Naive thymus-derived CD4-positive, alpha-beta T cell (primary cell): Measurements from ENCODE around the gene SLC39A11. TPM values are rescaled to one million over a fixed set of nuclear protein-coding genes. Genes with fewer than 3 reads are reported as not detected.
"Not testable (repeated sequence)": the region's sequence is repeated elsewhere in the genome, so short reads cannot be mapped to it uniquely, and the experiment has no call there.

ENCODE experiments used
- ATAC-seq: fragments of 150-1000 bp; cut with Tn5 transposase; 2 replicates; pipeline ENCODE4 v1.10.0; 2021; ENCODE audit warnings: mild to moderate bottlenecking, moderate library complexity
- CTCF ChIA-PET: fragments of 350-600 bp; sonication (Branson Sonifier 250); formaldehyde crosslinking; loops from one replicate; lab custom pipeline; 2021; ENCODE audit warnings: antibody characterized with exemption; lab: Charles Lee
- POLR2A ChIA-PET: fragments of 350-600 bp; sonication (Branson Sonifier 250); formaldehyde crosslinking; loops from one replicate; lab custom pipeline; 2021; ENCODE audit warnings: antibody characterized with exemption, inconsistent platforms; lab: Charles Lee
- DNase-seq, 9 donors: peaks; one replicate each; pipeline versions ENCODE4 v3.0.0 to v3.0.0-alpha.2; 2020 to 2022; ENCODE audit warnings: mixed read lengths in 1 of 9
- H3K27ac ChIP-seq: one replicate; pipeline ENCODE4 v1.7.0; 2013; ENCODE audit warnings: mild to moderate bottlenecking, low read depth, low read length, moderate library complexity
- H3K27me3 ChIP-seq, 2 donors: one replicate each; pipeline ENCODE4 v1.7.0; 2013; ENCODE audit warnings: low read length in 2 of 2, mild to moderate bottlenecking in 2 of 2, moderate library complexity in 2 of 2; ENCODE audit not compliant: control insufficient read depth in 2 of 2, insufficient read depth in 2 of 2
- H3K36me3 ChIP-seq, 3 experiments: 1 replicate in 2 of 3; 2 replicates in 1 of 3; pipeline ENCODE4 v1.7.0; 2013; ENCODE audit warnings: low read length in 3 of 3, mild to moderate bottlenecking in 3 of 3, moderate library complexity in 1 of 3; ENCODE audit not compliant: insufficient read depth in 3 of 3, control insufficient read depth in 2 of 3
- H3K4me1 ChIP-seq, 2 donors: one replicate each; pipeline ENCODE4 v1.7.0; 2013; ENCODE audit warnings: low read length in 2 of 2, mild to moderate bottlenecking in 2 of 2, moderate library complexity in 1 of 2; ENCODE audit not compliant: control insufficient read depth in 2 of 2, insufficient read depth in 2 of 2
- H3K4me3 ChIP-seq: 2 replicates; pipeline ENCODE4 v1.7.0; 2013; ENCODE audit warnings: mild to moderate bottlenecking, low read length
- H3K9me3 ChIP-seq, 3 experiments: 1 replicate in 2 of 3; 2 replicates in 1 of 3; pipeline ENCODE4 v1.7.0; 2013; ENCODE audit warnings: low read length in 3 of 3; ENCODE audit not compliant: control insufficient read depth in 2 of 3
- H3K27ac Mint-ChIP-seq, 9 donors: one replicate each; pipeline ENCODE4 v1.8.0; 2020 to 2022; ENCODE audit warnings: mixed read lengths in 9 of 9, mild to moderate bottlenecking in 8 of 9, moderate library complexity in 5 of 9, inconsistent platforms in 2 of 9
- H3K27me3 Mint-ChIP-seq, 5 donors: one replicate each; pipeline ENCODE4 v1.8.0; 2021 to 2022; ENCODE audit warnings: mixed read lengths in 5 of 5, mild to moderate bottlenecking in 1 of 5
- H3K36me3 Mint-ChIP-seq, 5 donors: one replicate each; pipeline ENCODE4 v1.8.0; 2020 to 2022; ENCODE audit warnings: mixed read lengths in 5 of 5, mild to moderate bottlenecking in 3 of 5, inconsistent platforms in 1 of 5
- H3K4me1 Mint-ChIP-seq, 7 donors: one replicate each; pipeline ENCODE4 v1.8.0; 2020 to 2022; ENCODE audit warnings: mixed read lengths in 7 of 7, mild to moderate bottlenecking in 3 of 7, inconsistent platforms in 1 of 7
- H3K4me3 Mint-ChIP-seq, 10 donors: one replicate each; pipeline ENCODE4 v1.8.0; 2020 to 2022; ENCODE audit warnings: mild to moderate bottlenecking in 10 of 10, mixed read lengths in 10 of 10, moderate library complexity in 6 of 10, inconsistent platforms in 2 of 10
- H3K9me3 Mint-ChIP-seq, 11 donors: one replicate each; pipeline ENCODE4 v1.8.0; 2020 to 2022; ENCODE audit warnings: mixed read lengths in 11 of 11, mild to moderate bottlenecking in 4 of 11, inconsistent platforms in 1 of 11, moderate library complexity in 1 of 11
- intact Hi-C, 2 donors: fragments of 100-400 bp; cut with micrococcal nuclease; formaldehyde crosslinking; loops; one replicate each; pipeline ENCODE4 v1.15.1; 2023
- polyA plus RNA-seq, 2 donors: library from polyadenylated mRNA; unstranded; fragments of 300-500 nt; fragmentation: Illumina TruSeq; gene quantifications; one replicate each; pipeline ENCODE4 v1.2.3, GENCODE V29; 2021
- total RNA-seq, 6 experiments: library from RNA in 5 of 6; stranded (reverse) in 5 of 6; gene quantifications; 1 replicate in 5 of 6; 2 replicates in 1 of 6; pipeline ENCODE4 v1.2.3 and lab custom pipeline; 2021 to 2026

SLC39A11 gene
- total and polyA plus RNA-seq, 7 experiments from 2014 or later = 8.5 to 36.7 (median 19.8) TPM

- POLR2A ChIA-PET = no interaction called here
- no peak overlapping the region for H3K4me3 ChIP-seq
- intact Hi-C loops = no loop called here
- H3K27me3 ChIP-seq = no peaks in the 10 kb centered on the region
- no peaks in the 10 kb centered on the region for H3K9me3 ChIP-seq
- ATAC-seq = no peak
- no peaks in the 10 kb centered on the region for H3K4me1 ChIP-seq
- H3K36me3 ChIP-seq = peaks cover 0 to 7% (median 0%) of the 10 kb centered on the region in 3 experiments
- H3K27ac ChIP-seq = no peak overlapping the region
- Mint-ChIP-seq H3K9me3 (peaks cover 0 to 6% (median 0%) of the 10 kb centered on the region in 11 donors), H3K4me1 (peaks cover 0 to 28% (median 8%) of the 10 kb centered on the region in 7 donors), H3K4me3 (no peak overlapping the region), H3K36me3 (peaks cover 0 to 82% (median 46%) of the 10 kb centered on the region in 5 donors), H3K27ac (no peak overlapping the region), H3K27me3 (no peaks in the 10 kb centered on the region)
- DNase-seq = no peak
- CTCF ChIA-PET = no interaction called here
Observed at GRCh38 chr17:73071066-73071999, 21.2 kb downstream of the SLC39A11 start.

- peaks cover 0 to 7% (median 0%) of the 10 kb centered on the region in 3 experiments for H3K36me3 ChIP-seq
- Mint-ChIP-seq H3K36me3 (peaks cover 0 to 68% (median 43%) of the 10 kb centered on the region in 5 donors), H3K9me3 (peaks cover 0 to 6% (median 0%) of the 10 kb centered on the region in 11 donors)
Observed at GRCh38 chr17:73069841-73070240, 22.6 kb downstream of the SLC39A11 start.

GRCh38 chr17:73069164-73069770 is 23.2 kb downstream of the SLC39A11 start:
- peaks cover 0 to 7% (median 0%) of the 10 kb centered on the region in 3 experiments for H3K36me3 ChIP-seq
- peaks cover 0 to 63% (median 40%) of the 10 kb centered on the region in 5 donors for H3K36me3 Mint-ChIP-seq
- peak overlapping the region in 1 of 9 donors; percentile 49 for H3K27ac Mint-ChIP-seq
- no peaks in the 10 kb centered on the region for H3K27me3 ChIP-seq
- CTCF ChIA-PET = no interaction called here
- no peak overlapping the region for H3K4me3 Mint-ChIP-seq
- H3K9me3 Mint-ChIP-seq = peaks cover 0 to 6% (median 0%) of the 10 kb centered on the region in 11 donors
- POLR2A ChIA-PET = interaction anchor here (0.9 kb wide), 1 partner anchor 9 kb away, joined by 3 read pairs; no protein-coding TSS in a partner anchor
- no peaks in the 10 kb centered on the region for H3K9me3 ChIP-seq
- DNase-seq (no peak), ATAC-seq (no peak)
- no peaks in the 10 kb centered on the region for H3K4me1 ChIP-seq
- H3K4me1 Mint-ChIP-seq = peaks cover 0 to 39% (median 10%) of the 10 kb centered on the region in 7 donors
- H3K4me3 ChIP-seq = no peak overlapping the region
- H3K27ac ChIP-seq = no peak overlapping the region
- intact Hi-C loops = no loop called here
- H3K27me3 Mint-ChIP-seq = no peaks in the 10 kb centered on the region

More at GRCh38 chr17:73069841-73070240, 22.6 kb downstream of the SLC39A11 start:
- ChIA-PET CTCF (no interaction called here), POLR2A (interaction anchor here (0.9 kb wide), 1 partner anchor 10 kb away, joined by 3 read pairs; no protein-coding TSS in a partner anchor)
- Mint-ChIP-seq H3K4me1 (peaks cover 0 to 33% (median 6%) of the 10 kb centered on the region in 7 donors), H3K27me3 (no peaks in the 10 kb centered on the region), H3K4me3 (no peak overlapping the region), H3K27ac (peak overlapping the region in 1 of 9 donors; percentile 6)
- no peaks in the 10 kb centered on the region for H3K4me1 ChIP-seq
- no peaks in the 10 kb centered on the region for H3K27me3 ChIP-seq
- intact Hi-C loops = no loop called here
- DNase-seq (no peak), ATAC-seq (no peak)
- H3K4me3 ChIP-seq = no peak overlapping the region
- H3K27ac ChIP-seq = no peak overlapping the region
- no peaks in the 10 kb centered on the region for H3K9me3 ChIP-seq

GRCh38 chr17:73068322-73069153 is 23.9 kb downstream of the SLC39A11 start:
- H3K27ac Mint-ChIP-seq = peak overlapping the region in 1 of 9 donors; percentile 49
- H3K27me3 Mint-ChIP-seq = no peaks in the 10 kb centered on the region
- H3K27ac ChIP-seq = no peak overlapping the region
- no peaks in the 10 kb centered on the region for H3K9me3 ChIP-seq
- ATAC-seq = no peak
- H3K4me1 ChIP-seq = no peaks in the 10 kb centered on the region
- no peak for DNase-seq
- H3K36me3 Mint-ChIP-seq = peaks cover 0 to 63% (median 36%) of the 10 kb centered on the region in 5 donors
- ChIA-PET CTCF (no interaction called here), POLR2A (interaction anchor here (0.9 kb wide), 1 partner anchor 9 kb away, joined by 3 read pairs; no protein-coding TSS in a partner anchor)
- H3K27me3 ChIP-seq = no peaks in the 10 kb centered on the region
- H3K4me3 Mint-ChIP-seq = no peak overlapping the region
- intact Hi-C loops = no loop called here
- peaks cover 0 to 5% (median 0%) of the 10 kb centered on the region in 3 experiments for H3K36me3 ChIP-seq
- H3K4me3 ChIP-seq = no peak overlapping the region
- H3K9me3 Mint-ChIP-seq = peaks cover 0 to 6% (median 0%) of the 10 kb centered on the region in 11 donors
- H3K4me1 Mint-ChIP-seq = peaks cover 0 to 42% (median 13%) of the 10 kb centered on the region in 7 donors

- intact Hi-C loops, H3K9me3 Mint-ChIP-seq, H3K4me3 ChIP-seq, DNase-seq, POLR2A ChIA-PET, H3K27ac ChIP-seq, H3K27ac Mint-ChIP-seq, H3K9me3 ChIP-seq, H3K36me3 ChIP-seq, H3K4me1 ChIP-seq, ATAC-seq, H3K27me3 Mint-ChIP-seq, H3K4me3 Mint-ChIP-seq, H3K27me3 ChIP-seq, CTCF ChIA-PET: not testable (repeated sequence)
- H3K4me1 Mint-ChIP-seq = peaks cover 0 to 42% (median 14%) of the 10 kb centered on the region in 7 donors
- peaks cover 0 to 57% (median 35%) of the 10 kb centered on the region in 5 donors for H3K36me3 Mint-ChIP-seq
Observed at GRCh38 chr17:73067699-73068098, 24.8 kb downstream of the SLC39A11 start.

GRCh38 chr17:73067075-73067474 is 25.4 kb downstream of the SLC39A11 start:
- no peaks in the 10 kb centered on the region for H3K27me3 ChIP-seq
- H3K9me3 ChIP-seq = no peaks in the 10 kb centered on the region
- DNase-seq = no peak
- H3K27ac ChIP-seq = no peak overlapping the region
- H3K27me3 Mint-ChIP-seq = no peaks in the 10 kb centered on the region
- peaks cover 0 to 51% (median 29%) of the 10 kb centered on the region in 5 donors for H3K36me3 Mint-ChIP-seq
- H3K4me1 ChIP-seq = no peaks in the 10 kb centered on the region
- H3K36me3 ChIP-seq = no peaks in the 10 kb centered on the region
- H3K4me1 Mint-ChIP-seq = peaks cover 0 to 42% (median 14%) of the 10 kb centered on the region in 7 donors
- intact Hi-C loops = no loop called here
- no peak overlapping the region for H3K4me3 ChIP-seq
- H3K27ac Mint-ChIP-seq = peak overlapping the region in 1 of 9 donors; percentile 65
- ChIA-PET CTCF (no interaction called here), POLR2A (no interaction called here)
- no peak overlapping the region for H3K4me3 Mint-ChIP-seq
- H3K9me3 Mint-ChIP-seq = peaks cover 0 to 5% (median 0%) of the 10 kb centered on the region in 11 donors
- no peak for ATAC-seq
